Right cardiac atrium (tissue), 5 donors: ENCODE results near the gene JPT1. TPM values are rescaled to one million over a fixed set of nuclear protein-coding genes. Genes with fewer than 3 reads are reported as not detected.

Experiments used
- ATAC-seq, 2 donors: fragments of 200-7000 bp; cut with Tn5 transposase; one replicate each; pipeline versions ENCODE4 v1.8.0 to v1.9.1; 2020; ENCODE audit warnings: moderate library complexity in 2 of 2, mild to moderate bottlenecking in 1 of 2
- DNase-seq, 3 donors: peaks; one replicate each; pipeline ENCODE4 v3.0.0-alpha.2; 2020
- H3K27ac ChIP-seq: one replicate; pipeline ENCODE4 v1.5.1; 2013; ENCODE audit warnings: mild to moderate bottlenecking, low read length, control low read depth, moderate library complexity
- H3K27me3 ChIP-seq: one replicate; pipeline ENCODE4 v1.6.1; 2013; ENCODE audit not compliant: control insufficient read depth, insufficient read depth
- H3K4me1 ChIP-seq: one replicate; pipeline ENCODE4 v1.6.1; 2013; ENCODE audit warnings: low read length; ENCODE audit not compliant: control insufficient read depth, insufficient read depth
- H3K4me3 ChIP-seq: one replicate; pipeline ENCODE4 v1.5.1; 2013; ENCODE audit warnings: low read length, control low read depth
- H3K9me3 ChIP-seq: one replicate; pipeline ENCODE4 v1.6.1; 2013; ENCODE audit warnings: low read length; ENCODE audit not compliant: control insufficient read depth
- WGBS: extraction: QIAGEN DNeasy Blood & Tissue Kit; methylation state at CpG from one replicate; pipeline ENCODE4 v1.1.7; 2013; 5-methylcytosine and 5-hydroxymethylcytosine counted together
- intact Hi-C, 4 donors: fragments of 100-400 bp; cut with DNase I; formaldehyde crosslinking; loops; one replicate each; pipeline versions ENCODE4 v1.11.0 to v1.14.0; 2022 to 2023
- polyA plus RNA-seq: library from polyadenylated mRNA; stranded (reverse); fragments of 200-250 nt; gene quantifications from one replicate; pipeline ENCODE4 v1.2.3, GENCODE V29; 2013
- total RNA-seq, 4 donors: library from RNA; stranded (reverse); fragmentation: NEBNext Ultra II Directional; extraction: Animal tissue kit (Norgen Biotek cat#: 25700); gene quantifications; one replicate each; pipeline ENCODE4 v1.2.1, GENCODE V29; 2021
- donor health status: healthy with polysubstance abuse.
- donor health status: DM: no; HTN: yes; CAD: no.
- donor health status: DM: no; HTN: no; CAD: no.
- donor health status: DM: no; HTN: yes; CAD: no; lungs with severe emphysema.
- donor health status: DM: yes; HTN: yes; CAD: no.

The JPT1 gene
- total and polyA plus RNA-seq, 5 donors = 11.7 to 40.5 (median 17.9) TPM

DNA sequence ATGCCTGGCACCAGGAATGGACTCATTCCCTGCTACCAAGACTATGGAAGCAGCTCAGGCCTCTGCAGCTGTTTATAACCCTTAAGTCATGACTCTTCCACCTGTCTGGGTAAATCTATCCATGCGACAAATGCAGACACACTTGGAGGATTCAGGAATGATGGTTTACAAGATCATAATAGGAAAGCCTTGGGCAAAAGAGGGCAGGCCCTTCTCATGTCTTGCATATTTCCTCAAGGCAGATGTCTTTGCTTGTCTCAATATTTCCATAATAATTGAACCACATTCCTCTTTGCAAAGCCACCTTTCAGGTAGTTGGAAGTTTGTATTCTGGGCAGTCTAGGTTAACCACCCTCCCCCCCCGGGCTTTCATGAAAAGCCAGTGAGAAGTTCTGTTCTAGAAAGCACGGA lies 884 bp upstream of the JPT1 start:
- Histone ChIP-seq H3K9me3 (no peaks in the 10 kb centered on the region), H3K4me1 (peaks cover 3% of the 10 kb centered on the region), H3K4me3 (no peak overlapping the region), H3K27ac (no peak overlapping the region), H3K27me3 (no peaks in the 10 kb centered on the region)
- DNase-seq (no peak), ATAC-seq (no peak)
- 92% methylated on average over 3 of the region's 3 CpGs for WGBS
- intact Hi-C loops = no loop called here

DNA sequence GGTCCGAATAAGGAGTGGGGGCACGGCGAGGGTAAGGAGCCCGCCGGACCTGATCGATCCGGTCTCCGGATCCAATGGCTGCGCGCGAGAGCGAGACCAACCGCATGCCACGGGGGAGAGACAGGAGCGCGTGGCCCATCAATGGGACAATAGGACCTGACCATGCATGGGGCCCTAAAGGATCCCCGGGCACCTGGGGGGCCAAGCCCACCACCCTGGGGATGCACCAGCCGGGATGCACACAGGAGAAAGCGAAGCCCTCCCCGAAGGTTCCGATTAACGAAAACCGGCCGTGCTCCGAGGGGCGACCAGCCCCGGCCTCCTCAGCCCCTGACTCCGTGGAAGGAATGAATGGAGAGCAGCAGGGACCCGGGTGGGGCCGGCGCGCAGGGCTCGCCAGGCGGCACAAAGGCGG lies 525 bp downstream of the JPT1 start:
- Histone ChIP-seq H3K27ac (no peak overlapping the region), H3K9me3 (no peaks in the 10 kb centered on the region), H3K4me3 (peak overlapping the region; percentile 82), H3K27me3 (no peaks in the 10 kb centered on the region), H3K4me1 (peaks cover 3% of the 10 kb centered on the region)
- no peak for ATAC-seq
- intact Hi-C loops = no loop called here
- DNase-seq = no peak
- WGBS = under 1% methylated on average over 35 of the region's 35 CpGs

DNA sequence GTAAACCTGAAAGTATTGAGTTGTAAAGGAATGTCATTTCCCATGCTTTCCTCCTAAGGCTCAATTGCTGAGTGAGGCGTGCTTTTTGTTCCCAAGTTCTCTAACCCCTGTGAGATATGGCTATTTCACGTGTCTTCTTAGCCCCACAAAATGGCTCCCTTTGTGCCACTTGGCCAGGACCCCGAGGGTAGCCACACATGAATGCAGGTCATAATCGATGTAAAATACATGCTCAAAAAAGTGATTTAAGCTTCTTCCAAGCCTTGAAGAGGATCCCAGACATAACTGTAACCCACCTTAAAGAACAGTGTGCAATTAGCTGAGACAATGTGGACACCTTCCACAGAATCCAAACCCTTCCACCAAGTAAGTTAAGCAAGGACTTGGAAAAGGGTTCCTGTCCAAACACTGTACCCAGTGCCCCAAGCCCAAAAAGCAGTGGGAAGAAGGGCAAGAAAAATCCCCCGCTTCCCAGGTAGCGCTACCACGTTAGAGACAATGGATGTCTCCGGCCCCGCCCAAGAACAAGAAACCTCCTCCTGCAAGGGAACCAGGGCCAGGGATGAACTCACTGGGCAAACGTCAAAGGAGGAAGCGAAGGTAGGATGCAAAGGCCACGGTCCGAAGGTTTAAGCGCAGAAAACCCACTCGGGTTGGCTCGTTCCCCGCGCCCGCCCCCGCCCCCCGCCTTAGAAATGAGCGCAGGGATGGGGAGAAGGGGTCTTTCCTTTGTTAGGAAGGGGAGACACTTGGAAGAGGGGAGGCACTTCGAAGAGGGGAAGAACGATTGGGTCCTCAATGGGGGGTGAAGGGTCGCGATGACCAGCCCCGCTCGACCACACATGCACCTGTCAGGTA lies 1.2 kb downstream of the JPT1 start:
- intact Hi-C loops = no loop called here
- peaks cover 3% of the 10 kb centered on the region for H3K4me1 ChIP-seq
- no peaks in the 10 kb centered on the region for H3K9me3 ChIP-seq
- ATAC-seq (no peak), DNase-seq (peak in 1 of 3 donors; percentile 16)
- H3K27me3 ChIP-seq = no peaks in the 10 kb centered on the region
- H3K27ac ChIP-seq = no peak overlapping the region
- peak overlapping the region; percentile 82 for H3K4me3 ChIP-seq
- WGBS = 5% methylated on average over 28 of the region's 28 CpGs

DNA sequence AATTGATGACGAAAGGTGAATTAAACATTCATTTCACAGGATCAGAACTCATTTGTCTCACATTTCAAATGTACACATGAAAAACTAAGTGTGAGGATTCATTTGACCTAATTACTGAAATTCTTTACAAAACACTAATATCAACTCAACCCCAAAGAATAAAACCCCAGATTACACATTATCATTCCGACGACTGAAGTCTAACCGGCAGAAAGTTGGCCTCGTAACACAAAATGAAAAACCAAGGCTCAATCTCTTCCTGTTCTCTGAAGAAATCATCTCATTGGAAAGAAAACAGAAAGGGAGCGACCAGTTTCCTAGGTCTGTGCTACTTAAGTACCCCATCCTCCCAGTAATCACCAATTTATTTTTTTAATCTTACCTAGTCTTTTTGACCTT lies 1.8 kb downstream of the JPT1 start:
- 84% methylated on average over 6 of the region's 6 CpGs for WGBS
- intact Hi-C loops = no loop called here
- DNase-seq (no peak), ATAC-seq (no peak)
- H3K27me3 ChIP-seq = no peaks in the 10 kb centered on the region
- H3K4me1 ChIP-seq = peaks cover 3% of the 10 kb centered on the region
- H3K27ac ChIP-seq = no peak overlapping the region
- H3K4me3 ChIP-seq = no peak overlapping the region
- H3K9me3 ChIP-seq = no peaks in the 10 kb centered on the region

DNA sequence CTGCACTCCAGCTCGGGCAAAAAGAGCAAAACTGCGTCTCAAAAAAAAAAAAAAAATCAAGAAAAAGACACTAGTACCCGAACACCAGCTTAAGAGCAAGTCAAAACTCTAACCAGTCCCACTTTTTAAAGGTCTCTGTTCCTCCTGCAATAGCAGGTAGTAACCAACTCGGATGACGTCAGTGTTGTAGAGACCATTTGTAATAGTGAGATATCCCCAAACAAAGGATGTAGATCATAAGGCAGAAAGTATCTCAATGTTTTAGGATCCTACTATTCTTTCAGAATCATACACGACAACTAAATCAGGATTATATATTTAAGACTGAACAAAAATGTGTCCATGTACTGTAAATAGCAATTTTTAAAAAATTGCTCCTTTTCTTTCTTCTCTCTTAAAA lies 2.4 kb downstream of the JPT1 start:
- no peak overlapping the region for H3K27ac ChIP-seq
- no peaks in the 10 kb centered on the region for H3K27me3 ChIP-seq
- H3K4me1 ChIP-seq = peaks cover 3% of the 10 kb centered on the region
- 94% methylated on average over 6 of the region's 6 CpGs for WGBS
- ATAC-seq = no peak
- intact Hi-C loops = no loop called here
- H3K4me3 ChIP-seq = no peak overlapping the region
- no peaks in the 10 kb centered on the region for H3K9me3 ChIP-seq
- no peak for DNase-seq

DNA sequence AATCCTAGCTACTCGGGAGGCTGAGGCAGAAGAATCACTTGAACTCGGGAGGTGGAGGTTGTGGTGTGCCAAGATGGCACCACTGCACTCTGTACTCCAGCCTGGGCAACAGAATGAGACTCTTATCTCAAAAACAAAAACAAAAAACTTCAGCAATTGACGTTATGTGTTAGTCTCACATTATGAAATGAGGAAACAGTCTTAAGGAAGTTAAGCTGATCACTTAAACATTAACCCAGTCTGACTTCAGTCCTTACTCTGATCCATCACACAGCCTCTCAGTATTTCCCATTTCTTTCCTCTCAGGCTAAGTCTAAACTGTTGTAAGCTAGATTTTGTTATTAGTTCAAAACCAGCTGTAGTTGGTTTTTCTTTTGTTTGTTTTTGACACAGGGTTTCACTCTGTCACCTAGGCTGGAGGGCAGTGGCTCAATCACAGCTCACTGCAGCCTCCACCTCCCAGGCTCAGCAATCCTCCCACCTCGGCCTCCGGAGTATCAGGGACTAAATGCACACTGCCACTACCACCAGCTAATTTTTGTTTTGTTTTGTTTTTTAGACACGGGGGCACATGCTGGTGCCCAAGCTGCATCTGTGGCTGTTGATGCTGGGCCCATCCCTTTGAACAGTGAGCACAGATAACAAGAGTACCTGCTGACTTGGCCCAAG lies 6.3 kb downstream of the JPT1 start:
- WGBS = 84% methylated on average over 6 of the region's 6 CpGs

DNA sequence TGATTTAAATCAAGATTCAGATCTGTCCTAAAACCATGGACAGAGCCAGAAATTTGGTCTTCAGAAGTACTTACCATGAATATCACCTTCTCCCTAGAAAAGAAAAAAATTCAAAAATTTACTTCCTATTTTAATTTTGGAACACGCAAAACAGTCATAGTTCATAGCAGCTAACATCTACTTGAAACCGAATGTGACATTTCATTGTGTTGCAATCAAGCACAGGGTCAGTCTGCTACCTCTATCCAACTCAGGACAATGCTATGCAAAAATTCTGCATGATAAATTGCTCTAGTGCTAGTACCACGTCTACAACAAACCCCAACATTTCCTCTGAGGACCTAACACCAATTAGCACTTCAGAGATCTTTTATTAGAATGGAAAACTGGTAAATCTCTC lies 7.7 kb downstream of the JPT1 start:
- H3K27me3 ChIP-seq = no peaks in the 10 kb centered on the region
- intact Hi-C loops = no loop called here
- ATAC-seq (no peak), DNase-seq (no peak)
- no peaks in the 10 kb centered on the region for H3K4me1 ChIP-seq
- WGBS = 80% methylated on average over 3 of the region's 3 CpGs
- H3K9me3 ChIP-seq = no peaks in the 10 kb centered on the region
- no peak overlapping the region for H3K4me3 ChIP-seq
- H3K27ac ChIP-seq = no peak overlapping the region

More for the DNA sequence above, 6.3 kb downstream of the JPT1 start:
- DNase-seq (no peak), ATAC-seq (no peak)
- no peaks in the 10 kb centered on the region for H3K27me3 ChIP-seq
- no peak overlapping the region for H3K27ac ChIP-seq
- intact Hi-C loops = no loop called here
- no peaks in the 10 kb centered on the region for H3K9me3 ChIP-seq
- H3K4me3 ChIP-seq = no peak overlapping the region
- H3K4me1 ChIP-seq = peaks cover 1% of the 10 kb centered on the region

DNA sequence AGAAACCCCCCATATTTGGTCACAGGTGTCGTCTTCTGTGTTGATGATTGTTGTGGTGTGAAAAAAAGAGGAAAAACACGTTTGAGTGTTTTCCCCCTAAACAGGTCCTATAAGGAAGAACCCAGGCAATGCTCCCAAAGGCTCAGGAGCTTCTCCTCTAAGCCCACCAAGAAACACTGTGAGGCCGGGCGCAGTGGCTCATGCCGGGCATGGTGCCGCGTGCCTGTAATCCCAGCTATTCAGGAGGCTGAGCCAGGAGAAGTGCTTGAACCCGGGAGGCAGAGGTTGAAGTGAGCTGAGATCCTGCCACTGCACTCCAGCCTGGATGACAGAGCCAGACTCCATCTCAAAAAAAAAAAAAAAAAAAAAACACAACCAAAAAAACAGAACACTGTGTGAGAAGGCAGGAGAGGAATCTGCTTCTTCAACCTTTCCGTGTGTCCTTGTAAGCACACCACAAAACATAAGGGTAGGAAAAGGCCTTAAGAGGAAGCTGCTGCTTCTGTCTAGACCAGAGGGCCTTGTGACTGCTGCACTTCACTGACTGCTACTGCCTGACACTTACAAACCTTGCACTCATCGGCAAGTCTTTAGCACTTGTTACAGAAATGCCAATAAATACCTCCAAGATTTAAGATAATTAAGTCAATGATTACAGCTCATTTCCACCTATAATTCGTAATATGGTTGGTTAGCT lies 9.3 kb downstream of the JPT1 start:
- intact Hi-C loops = no loop called here
- no peak overlapping the region for H3K27ac ChIP-seq
- no peaks in the 10 kb centered on the region for H3K27me3 ChIP-seq
- no peak overlapping the region for H3K4me3 ChIP-seq
- DNase-seq (no peak), ATAC-seq (no peak)
- H3K4me1 ChIP-seq = no peaks in the 10 kb centered on the region
- no peaks in the 10 kb centered on the region for H3K9me3 ChIP-seq
- 90% methylated on average over 11 of the region's 11 CpGs for WGBS

DNA sequence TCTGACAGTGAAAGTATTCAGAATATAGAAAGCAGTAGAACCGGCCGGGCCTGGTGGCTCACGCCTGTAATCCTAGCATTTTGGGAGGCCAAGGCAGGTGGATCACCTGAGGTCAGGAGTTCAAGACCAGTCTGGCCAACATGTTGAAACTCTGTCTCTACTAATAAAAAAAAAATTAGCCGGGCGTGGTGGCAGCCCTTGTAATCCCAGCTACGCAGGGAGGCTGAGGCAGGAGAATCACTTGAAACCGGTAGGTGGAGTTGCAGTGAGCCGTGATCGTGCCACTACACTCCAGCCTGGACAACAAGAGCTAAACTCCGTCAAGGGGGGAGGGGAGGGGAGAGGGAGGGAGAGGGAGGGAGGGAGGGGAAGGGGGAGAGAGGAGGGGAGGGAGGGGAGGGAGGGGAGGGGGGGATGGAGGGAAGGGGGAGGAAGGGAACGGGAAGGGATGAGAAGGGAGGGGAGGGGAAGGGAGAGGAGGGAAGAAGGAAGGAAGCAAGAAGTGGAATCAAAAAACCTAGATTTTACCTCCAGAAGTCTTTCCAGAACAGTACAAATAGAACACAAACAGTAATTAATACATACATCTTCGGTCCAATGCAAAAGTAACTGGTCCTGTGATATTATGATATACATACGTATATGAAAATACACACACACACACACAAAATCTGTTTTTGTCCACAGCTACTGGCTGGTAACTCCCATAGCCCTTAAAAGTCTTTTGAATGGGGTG lies 11.9 kb downstream of the JPT1 start:
- H3K27ac ChIP-seq = no peak overlapping the region
- intact Hi-C loops = no loop called here
- WGBS = 89% methylated on average over 13 of the region's 13 CpGs

DNA sequence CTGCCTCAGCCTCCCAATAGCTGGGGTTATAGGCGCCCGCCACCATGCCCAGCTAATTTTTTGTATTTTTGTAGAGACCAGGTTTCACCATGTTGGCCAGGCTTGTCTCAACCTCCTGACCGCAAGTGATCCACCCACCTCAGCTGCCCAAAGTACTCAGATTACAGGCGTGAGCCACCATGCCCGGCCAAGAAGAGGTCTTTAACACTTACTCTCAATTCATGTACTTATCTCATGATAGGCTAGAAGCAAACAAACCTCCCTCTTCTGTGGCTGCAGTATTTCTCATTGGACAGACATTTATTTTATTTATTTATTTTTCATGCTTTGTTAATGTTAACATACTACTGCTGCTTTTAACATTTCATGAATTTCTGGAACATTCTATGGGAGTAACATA lies 15.8 kb downstream of the JPT1 start:
- 95% methylated on average over 5 of the region's 5 CpGs for WGBS
- ATAC-seq (no peak), DNase-seq (no peak)
- Histone ChIP-seq H3K4me1 (no peaks in the 10 kb centered on the region), H3K27ac (no peak overlapping the region), H3K27me3 (no peaks in the 10 kb centered on the region), H3K9me3 (no peaks in the 10 kb centered on the region), H3K4me3 (no peak overlapping the region)
- intact Hi-C loops = no loop called here

More for the DNA sequence above, 11.9 kb downstream of the JPT1 start:
- no peaks in the 10 kb centered on the region for H3K9me3 ChIP-seq
- no peak overlapping the region for H3K4me3 ChIP-seq
- H3K27me3 ChIP-seq = no peaks in the 10 kb centered on the region
- DNase-seq (no peak), ATAC-seq (no peak)
- no peaks in the 10 kb centered on the region for H3K4me1 ChIP-seq
